Muscle layer of colon (tissue), 2 donors: ENCODE results near the gene EXOSC9.

Source experiments
- H3K27ac ChIP-seq: one replicate; pipeline ENCODE4 v1.7.0; 2013; ENCODE audit warnings: low read depth, mild to moderate bottlenecking, low read length, moderate library complexity
- H3K27me3 ChIP-seq, 2 donors: one replicate each; pipeline ENCODE4 v1.7.0; 2013; ENCODE audit warnings: low read length in 2 of 2, mild to moderate bottlenecking in 2 of 2; ENCODE audit not compliant: insufficient read depth in 2 of 2, control insufficient read depth in 1 of 2
- H3K36me3 ChIP-seq: one replicate; pipeline ENCODE4 v1.7.0; 2013; ENCODE audit warnings: mild to moderate bottlenecking, low read length; ENCODE audit not compliant: insufficient read depth
- H3K4me1 ChIP-seq: one replicate; pipeline ENCODE4 v1.7.0; 2013; ENCODE audit warnings: mild to moderate bottlenecking, low read length; ENCODE audit not compliant: insufficient read depth
- H3K4me3 ChIP-seq, 2 donors: one replicate each; pipeline ENCODE4 v1.7.0; 2013; ENCODE audit warnings: low read length in 2 of 2, low read depth in 1 of 2, mild to moderate bottlenecking in 1 of 2, moderate library complexity in 1 of 2
- H3K9ac ChIP-seq: one replicate; pipeline ENCODE4 v1.7.0; 2013; ENCODE audit warnings: low read length
- H3K9me3 ChIP-seq: one replicate; pipeline ENCODE4 v1.7.0; 2013; ENCODE audit warnings: mild to moderate bottlenecking, low read length
- donor health status: abdominal sarcoma.
- donor health status: Adenocarcinoma of cecum.

The EXOSC9 gene

DNA sequence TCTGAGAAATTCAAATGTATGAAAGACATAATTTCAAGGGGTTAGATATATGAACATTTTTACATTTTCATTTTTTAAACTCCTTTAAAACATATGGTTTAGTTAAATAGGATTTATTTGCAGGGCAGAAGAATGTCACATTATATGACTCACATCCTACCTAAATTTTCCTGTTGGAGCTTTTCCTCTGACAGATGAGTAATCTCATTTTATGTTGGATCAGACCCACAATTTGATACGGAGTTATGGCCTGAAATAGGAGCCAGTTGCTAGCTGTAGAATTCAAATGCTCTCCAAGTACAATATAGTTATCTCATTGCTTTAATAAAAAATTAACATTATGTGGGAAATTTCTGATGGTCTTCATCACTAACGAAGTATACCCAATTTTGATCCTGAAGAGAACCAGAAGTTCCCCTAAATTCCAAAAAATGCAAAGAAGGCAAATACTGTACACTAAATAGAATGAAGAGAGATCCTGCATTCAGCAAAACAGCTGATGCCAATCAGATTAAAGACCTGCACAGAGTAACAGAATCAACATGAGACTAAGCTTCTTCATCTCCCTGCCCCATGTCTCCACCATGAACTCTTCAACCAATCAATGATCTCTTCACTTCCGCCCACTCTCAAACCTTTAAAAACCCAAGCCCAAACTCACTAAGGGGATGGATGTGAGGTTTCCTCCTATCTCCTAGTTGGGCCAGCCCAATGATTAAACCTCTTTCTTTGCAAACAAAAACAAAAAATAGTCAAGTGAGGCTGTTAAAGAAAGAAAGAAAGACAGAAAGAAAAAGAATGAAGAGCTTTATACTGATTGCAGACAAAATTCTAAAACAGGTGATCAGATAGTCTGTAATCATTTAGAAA lies 10.9 kb upstream of the EXOSC9 start:
- no peaks in the 10 kb centered on the region for H3K9me3 ChIP-seq
- H3K4me1 ChIP-seq: no peaks in the 10 kb centered on the region
- no peak overlapping the region for H3K4me3 ChIP-seq
- H3K27ac ChIP-seq: no peak overlapping the region
- H3K27me3 ChIP-seq: no peaks in the 10 kb centered on the region
- H3K36me3 ChIP-seq: no peaks in the 10 kb centered on the region
- H3K9ac ChIP-seq: no peak overlapping the region

DNA sequence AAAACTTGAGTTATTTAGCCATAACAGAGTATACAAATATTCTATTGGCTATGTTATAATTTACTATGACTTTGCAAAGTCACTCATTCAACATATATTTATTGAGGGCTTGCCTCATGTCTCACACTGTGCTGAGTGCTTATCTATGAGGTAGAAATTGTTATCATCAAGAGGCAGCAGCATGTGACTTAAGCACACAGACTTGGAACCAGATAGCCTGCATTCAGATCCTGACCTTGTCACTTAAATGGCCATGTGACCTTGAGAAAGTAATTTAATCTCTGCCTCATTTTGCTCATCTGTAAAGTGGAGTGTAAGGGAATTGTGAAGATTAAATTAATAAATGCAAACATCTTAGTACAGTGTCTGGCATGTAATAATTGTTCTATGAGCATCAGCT lies 10.1 kb upstream of the EXOSC9 start:
- no peak overlapping the region for H3K9ac ChIP-seq
- H3K27me3 ChIP-seq: no peaks in the 10 kb centered on the region
- H3K36me3 ChIP-seq: no peaks in the 10 kb centered on the region
- no peaks in the 10 kb centered on the region for H3K9me3 ChIP-seq
- no peak overlapping the region for H3K4me3 ChIP-seq
- no peaks in the 10 kb centered on the region for H3K4me1 ChIP-seq
- H3K27ac ChIP-seq: no peak overlapping the region

DNA sequence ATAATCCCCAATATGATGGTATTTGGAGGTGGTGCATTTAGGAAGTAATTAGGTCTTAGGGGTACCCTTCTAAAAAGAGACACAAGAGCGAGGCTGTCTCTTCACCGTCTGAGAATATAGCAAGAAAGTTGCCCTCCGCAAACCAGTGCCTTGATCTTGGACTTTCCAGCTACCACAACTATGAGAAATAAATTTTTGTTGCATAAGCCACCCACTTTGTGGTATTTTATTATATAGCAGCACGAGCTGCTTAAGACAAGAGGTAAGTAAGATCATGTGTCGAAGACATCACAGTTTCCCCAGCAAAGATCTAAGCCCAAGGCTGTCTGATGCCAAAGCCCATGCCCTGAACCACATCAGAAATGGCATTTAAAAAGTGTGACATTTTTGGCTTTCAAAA lies 9.6 kb upstream of the EXOSC9 start:
- H3K4me3 ChIP-seq: no peak overlapping the region
- no peaks in the 10 kb centered on the region for H3K4me1 ChIP-seq
- no peaks in the 10 kb centered on the region for H3K9me3 ChIP-seq
- no peak overlapping the region for H3K27ac ChIP-seq
- no peak overlapping the region for H3K9ac ChIP-seq
- no peaks in the 10 kb centered on the region for H3K36me3 ChIP-seq
- H3K27me3 ChIP-seq: no peaks in the 10 kb centered on the region

DNA sequence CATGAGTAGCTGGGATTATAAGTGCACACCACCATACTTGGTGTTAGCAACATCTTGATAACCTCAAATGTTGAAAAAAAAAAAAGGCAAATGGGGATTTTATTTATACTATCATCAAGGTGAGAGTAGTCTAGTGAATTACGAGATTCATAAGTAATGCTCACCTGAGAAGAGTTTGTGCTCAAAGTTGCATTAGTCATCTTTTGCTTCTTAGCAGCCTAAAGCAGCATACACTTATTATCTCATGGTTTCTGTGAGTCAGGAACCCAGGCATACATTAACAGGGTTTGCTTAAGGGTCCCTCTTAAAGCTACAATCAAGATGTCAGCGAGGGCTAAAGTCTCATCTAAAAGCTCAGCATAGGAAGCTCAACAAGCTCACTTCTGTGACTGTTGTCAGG lies 8.2 kb upstream of the EXOSC9 start:
- H3K27me3 ChIP-seq: no peaks in the 10 kb centered on the region
- H3K4me1 ChIP-seq: no peaks in the 10 kb centered on the region

DNA sequence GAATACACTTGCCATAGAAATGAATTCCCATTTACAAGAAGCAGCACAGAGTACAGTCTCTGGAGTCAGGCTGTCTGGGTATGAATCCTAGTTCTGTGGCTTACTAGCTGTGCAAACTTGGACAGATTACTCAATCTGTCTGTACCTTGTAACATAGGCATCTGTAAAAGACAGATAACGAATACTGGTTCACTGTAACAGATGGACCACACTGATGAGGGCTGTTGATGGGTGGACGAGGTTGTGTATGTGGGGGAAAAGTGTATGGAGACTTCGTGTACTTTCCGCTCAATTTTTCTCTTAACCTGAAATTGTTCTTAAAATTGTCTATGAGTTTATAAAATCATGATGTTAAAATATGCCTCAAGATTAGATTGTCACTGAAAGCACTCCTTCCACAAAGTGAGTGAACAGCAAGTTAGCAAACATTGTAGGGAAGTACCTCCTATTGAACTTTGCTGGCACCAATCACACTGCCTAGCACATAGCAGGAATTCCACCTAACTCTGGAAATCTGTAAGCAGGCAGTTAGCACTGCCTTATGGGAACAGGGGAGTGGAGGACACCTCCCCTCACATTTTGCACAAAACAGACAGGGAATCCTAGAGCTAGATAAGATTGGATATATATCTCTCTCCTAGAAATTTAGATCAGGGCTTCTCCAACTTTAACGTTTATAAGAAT lies 6.5 kb upstream of the EXOSC9 start:
- no peaks in the 10 kb centered on the region for H3K4me1 ChIP-seq
- no peak overlapping the region for H3K9ac ChIP-seq

More for the DNA sequence above, 8.2 kb upstream of the EXOSC9 start:
- no peaks in the 10 kb centered on the region for H3K36me3 ChIP-seq
- no peak overlapping the region for H3K9ac ChIP-seq
- H3K4me3 ChIP-seq: no peak overlapping the region
- no peaks in the 10 kb centered on the region for H3K9me3 ChIP-seq
- H3K27ac ChIP-seq: no peak overlapping the region

GRCh38 chr4:121796283-121796682 lies 4.8 kb upstream of the EXOSC9 start:
- Histone ChIP-seq H3K9me3 (no peaks in the 10 kb centered on the region), H3K27ac (no peak overlapping the region), H3K36me3 (no peaks in the 10 kb centered on the region), H3K4me3 (no peak overlapping the region), H3K4me1 (peaks cover 10% of the 10 kb centered on the region), H3K9ac (no peak overlapping the region), H3K27me3 (no peaks in the 10 kb centered on the region)

More for the DNA sequence above, 6.5 kb upstream of the EXOSC9 start:
- Histone ChIP-seq H3K27me3 (no peaks in the 10 kb centered on the region), H3K36me3 (no peaks in the 10 kb centered on the region), H3K9me3 (no peaks in the 10 kb centered on the region), H3K27ac (no peak overlapping the region), H3K4me3 (no peak overlapping the region)

DNA sequence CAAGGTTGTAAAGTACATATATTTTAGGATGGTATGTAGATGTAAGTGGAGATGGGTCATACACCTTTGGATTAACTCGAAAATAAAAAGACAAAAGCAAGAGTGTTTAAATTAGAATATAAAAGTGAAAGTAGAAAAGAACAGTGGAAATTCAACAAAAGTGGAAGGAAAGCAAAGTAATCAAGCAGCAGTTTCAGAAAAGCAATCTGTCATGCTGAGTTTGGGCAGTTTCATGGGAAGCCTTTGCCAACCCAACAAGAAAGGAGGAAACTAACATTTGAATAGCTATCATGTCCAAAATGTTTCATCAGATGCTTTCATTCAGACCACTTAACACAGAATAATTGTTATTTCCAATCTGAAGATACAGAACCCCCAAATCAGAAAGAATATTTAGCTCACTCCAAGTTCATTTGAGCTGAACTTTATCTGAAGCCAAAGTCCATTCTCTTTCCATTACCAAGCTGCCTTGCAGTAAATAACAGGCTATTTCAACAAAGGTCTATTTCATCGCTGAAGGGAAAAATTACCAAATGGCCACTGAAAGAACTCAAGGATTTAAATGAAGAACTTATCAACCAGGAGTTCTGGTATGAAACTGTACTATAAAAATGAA lies 1.8 kb upstream of the EXOSC9 start:
- H3K9me3 ChIP-seq: no peaks in the 10 kb centered on the region
- no peak overlapping the region for H3K27ac ChIP-seq
- no peak overlapping the region for H3K9ac ChIP-seq
- H3K4me3 ChIP-seq: no peak overlapping the region
- peaks cover 13% of the 10 kb centered on the region for H3K36me3 ChIP-seq
- H3K4me1 ChIP-seq: peaks cover 14% of the 10 kb centered on the region
- no peaks in the 10 kb centered on the region for H3K27me3 ChIP-seq

DNA sequence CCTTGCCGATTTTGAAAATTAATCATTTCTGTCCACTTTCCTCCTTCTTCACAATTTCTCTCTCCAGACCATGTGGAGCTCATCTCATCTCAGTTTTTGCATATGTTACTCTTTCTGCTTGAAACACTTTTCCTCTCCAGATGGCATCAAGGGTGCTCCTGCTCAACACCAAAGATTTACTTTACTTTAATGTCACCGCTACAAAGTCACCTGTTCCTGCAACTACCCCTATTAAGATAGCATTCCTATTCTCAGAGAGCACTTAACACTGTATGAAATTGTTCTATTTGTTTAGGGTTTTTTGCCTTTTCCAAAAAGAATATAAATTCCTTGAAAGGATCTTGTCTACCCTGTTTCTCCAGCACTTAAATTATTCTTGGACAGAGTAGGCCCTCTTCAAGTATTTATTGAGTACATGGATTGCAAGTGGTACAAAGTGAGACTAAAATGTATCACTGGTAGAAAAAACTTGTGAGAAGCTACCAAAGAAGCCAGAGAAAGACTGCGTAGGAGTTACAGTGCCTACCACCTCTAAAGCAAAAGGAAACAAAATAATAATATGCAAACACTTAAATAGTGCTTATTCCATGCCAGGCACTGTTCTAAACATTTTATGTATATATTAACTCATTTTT lies 1.1 kb upstream of the EXOSC9 start:
- peak overlapping the region; percentile 99 for H3K9ac ChIP-seq
- no peaks in the 10 kb centered on the region for H3K27me3 ChIP-seq
- no peaks in the 10 kb centered on the region for H3K9me3 ChIP-seq
- peak overlapping the region; percentile 96 for H3K27ac ChIP-seq
- H3K36me3 ChIP-seq: peaks cover 20% of the 10 kb centered on the region
- peaks cover 14% of the 10 kb centered on the region for H3K4me1 ChIP-seq
- peak overlapping the region; percentile 76 to 100 for H3K4me3 ChIP-seq

DNA sequence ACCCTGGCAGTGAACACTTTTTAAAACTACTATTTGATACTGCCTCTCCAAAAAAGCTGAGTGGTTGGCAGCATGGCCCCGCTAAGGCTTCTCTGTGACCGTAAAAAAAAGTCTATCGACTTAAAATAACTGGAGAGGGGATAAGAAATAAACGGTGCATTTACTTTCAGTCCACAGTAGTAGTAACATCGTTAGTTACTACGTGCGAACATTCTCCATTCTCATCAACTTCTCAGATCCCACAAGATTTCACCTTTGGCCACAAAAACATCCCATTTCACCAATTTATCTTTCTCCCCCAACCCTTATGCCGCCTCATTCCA lies 524 bp upstream of the EXOSC9 start:
- peaks cover 25% of the 10 kb centered on the region for H3K36me3 ChIP-seq
- peaks cover 14% of the 10 kb centered on the region for H3K4me1 ChIP-seq
- H3K27ac ChIP-seq: peak overlapping the region; percentile 96
- no peaks in the 10 kb centered on the region for H3K9me3 ChIP-seq
- peak overlapping the region; percentile 76 to 100 for H3K4me3 ChIP-seq
- no peaks in the 10 kb centered on the region for H3K27me3 ChIP-seq
- H3K9ac ChIP-seq: peak overlapping the region; percentile 99

- Histone ChIP-seq H3K4me3 (peak overlapping the region; percentile 76 to 100), H3K36me3 (peaks cover 34% of the 10 kb centered on the region), H3K27ac (peak overlapping the region; percentile 93), H3K4me1 (peaks cover 14% of the 10 kb centered on the region), H3K9ac (peak overlapping the region; percentile 99), H3K27me3 (no peaks in the 10 kb centered on the region), H3K9me3 (no peaks in the 10 kb centered on the region)
Observed at GRCh38 chr4:121801715-121802075, 572 bp downstream of the EXOSC9 start.

DNA sequence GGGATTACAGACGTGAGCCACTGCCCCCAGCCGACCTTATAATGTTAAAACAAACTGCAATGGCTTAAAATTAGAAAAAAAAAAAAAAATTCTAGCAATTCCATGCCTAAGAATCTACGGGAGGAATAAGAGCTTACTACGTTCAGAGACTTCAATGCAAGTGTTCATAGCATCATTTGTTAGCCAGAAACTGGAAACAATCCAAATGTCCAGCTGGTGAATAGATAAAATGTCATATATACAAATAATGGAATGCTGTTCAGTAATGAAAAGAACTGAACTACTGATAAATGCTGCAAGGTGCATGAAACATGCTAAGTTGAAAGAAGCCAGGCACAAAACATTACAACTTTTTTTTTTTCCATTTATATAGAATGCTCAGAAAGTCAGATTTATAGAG lies 5.3 kb downstream of the EXOSC9 start:
- H3K36me3 ChIP-seq: peaks cover 71% of the 10 kb centered on the region

More for the DNA sequence above, 5.3 kb downstream of the EXOSC9 start:
- Histone ChIP-seq H3K4me3 (no peak overlapping the region), H3K4me1 (peaks cover 4% of the 10 kb centered on the region), H3K27ac (no peak overlapping the region), H3K9me3 (no peaks in the 10 kb centered on the region), H3K9ac (no peak overlapping the region), H3K27me3 (no peaks in the 10 kb centered on the region)
